GM19025 (cell line): ENCODE measurements around the gene NLRP1.

Experiments used
- ATAC-seq: cut with Tn5 transposase; IDR thresholded peaks from one replicate; pipeline ENCODE4 v1.9.1; 2021; ENCODE audit warnings: mild to moderate bottlenecking, low read depth, moderate library complexity; ENCODE audit not compliant: unreplicated experiment

The NLRP1 gene

DNA sequence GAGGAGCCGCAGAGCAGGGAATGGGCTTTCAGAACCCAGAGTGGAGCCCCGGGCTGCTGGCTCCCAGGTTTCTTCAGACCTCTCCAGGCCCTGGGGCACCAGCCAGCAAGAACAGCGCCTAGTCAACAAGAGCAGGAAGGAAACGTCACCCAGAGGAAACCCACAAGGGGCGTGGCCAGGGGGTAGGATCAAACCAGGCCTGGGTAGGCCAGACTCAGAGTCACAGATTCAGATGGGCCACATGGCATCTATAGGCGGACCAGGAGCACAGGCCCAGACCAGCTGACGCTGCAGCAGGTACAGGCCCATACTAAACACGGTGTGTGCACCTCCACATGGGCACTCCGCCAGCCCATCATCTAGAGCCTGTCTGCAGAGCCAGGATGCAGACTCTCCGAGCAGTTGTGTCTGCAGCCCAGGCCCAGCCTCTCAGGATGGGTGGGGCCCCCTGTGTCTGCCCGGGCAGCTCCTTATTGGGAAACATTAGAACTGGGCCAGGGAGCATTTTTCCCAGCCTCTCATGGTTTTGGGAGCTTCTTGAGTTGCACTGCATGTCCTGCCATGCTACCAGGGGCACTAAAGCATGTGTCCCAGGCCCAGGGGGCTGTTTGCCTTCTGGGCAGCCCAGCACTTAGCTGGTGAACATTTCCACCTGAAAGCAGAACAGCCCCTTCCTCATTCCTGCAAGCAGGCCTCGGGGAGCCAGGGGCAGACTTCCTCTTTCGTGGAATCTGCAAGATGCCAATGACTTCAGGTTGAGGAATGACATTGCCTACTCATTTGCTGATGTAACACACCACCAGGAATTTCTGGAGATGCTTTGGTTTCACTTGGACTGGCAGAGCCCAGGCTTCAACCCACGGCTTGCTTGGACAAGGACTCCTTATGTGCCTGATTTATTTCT, at the start of gene NLRP1:
TSS of gene NLRP1 (minus strand) at position 127 of the 904 bp plus-strand sequence. CDS start 552 bp downstream, outside the sequence.
- peak; percentile 77 for ATAC-seq

- ATAC-seq, result no peak
These were observed 47.8 kb upstream of the NLRP1 start for GRCh38 chr17:5631958-5632590.

- no peak for ATAC-seq
These were observed 46.1 kb upstream of the NLRP1 start for GRCh38 chr17:5630434-5630833.

DNA sequence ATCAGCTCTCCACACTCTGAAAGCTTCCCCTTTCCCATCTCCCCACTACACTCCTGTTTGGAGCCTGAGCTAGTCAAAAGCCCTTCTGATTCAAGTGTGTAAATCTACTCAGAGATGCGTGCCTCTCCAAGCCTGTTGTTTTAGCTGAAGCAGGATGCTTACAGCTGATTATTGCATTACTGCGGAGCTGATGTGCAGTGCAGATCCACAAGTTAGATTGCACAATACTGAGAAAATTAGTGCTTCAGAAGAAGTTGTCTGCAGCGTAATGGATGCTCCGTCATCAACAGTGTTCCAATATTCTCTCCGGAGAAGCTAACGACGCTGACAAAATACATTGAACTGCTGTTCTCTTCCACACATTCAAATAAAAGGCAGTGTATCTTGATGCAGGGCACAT, 44.8 kb upstream of the NLRP1 start:
- ATAC-seq, result no peak

- no peak for ATAC-seq
These were observed 44.0 kb upstream of the NLRP1 start for GRCh38 chr17:5628262-5628661.

GRCh38 chr17:5624211-5624610, 39.9 kb upstream of the NLRP1 start:
- no peak for ATAC-seq

DNA sequence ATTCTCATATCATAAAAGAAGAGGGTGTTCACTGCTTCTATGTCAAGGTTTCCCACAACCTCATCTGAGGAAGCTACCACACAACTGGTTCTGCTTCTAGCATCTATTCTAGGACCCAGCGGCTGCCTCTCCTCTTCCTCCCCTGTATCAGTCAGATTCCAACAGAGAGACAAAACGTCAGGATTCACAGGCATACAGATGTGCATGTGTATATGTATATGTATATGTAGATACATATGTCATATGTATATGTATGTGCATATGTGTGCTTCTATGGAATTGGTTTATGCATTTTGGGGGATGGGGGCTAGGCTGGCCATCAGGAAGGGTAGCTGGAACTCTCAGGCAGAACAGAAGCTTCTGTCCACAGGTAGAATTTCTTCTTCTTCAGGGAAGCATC, 37.4 kb upstream of the NLRP1 start:
- no peak for ATAC-seq

DNA sequence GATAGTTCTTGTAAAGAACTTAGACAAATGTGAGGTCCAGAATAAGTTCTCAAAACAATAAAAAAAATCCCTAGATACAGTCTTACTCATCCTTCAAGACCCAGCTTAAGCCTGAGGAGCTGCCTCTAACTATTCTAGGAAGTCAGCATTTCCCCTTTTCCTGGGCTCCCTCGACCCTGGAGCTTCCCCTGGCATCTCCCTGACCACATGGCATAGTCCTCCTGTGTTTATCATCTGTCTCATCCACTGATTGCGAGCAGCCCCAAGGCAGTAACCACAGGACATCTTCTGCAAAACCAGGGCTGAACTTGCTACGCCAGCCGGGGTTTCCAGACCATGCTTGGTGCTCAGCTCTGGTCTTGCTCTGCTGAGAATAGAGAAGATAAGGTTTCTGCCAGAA, 36.7 kb upstream of the NLRP1 start:
- ATAC-seq, result no peak

DNA sequence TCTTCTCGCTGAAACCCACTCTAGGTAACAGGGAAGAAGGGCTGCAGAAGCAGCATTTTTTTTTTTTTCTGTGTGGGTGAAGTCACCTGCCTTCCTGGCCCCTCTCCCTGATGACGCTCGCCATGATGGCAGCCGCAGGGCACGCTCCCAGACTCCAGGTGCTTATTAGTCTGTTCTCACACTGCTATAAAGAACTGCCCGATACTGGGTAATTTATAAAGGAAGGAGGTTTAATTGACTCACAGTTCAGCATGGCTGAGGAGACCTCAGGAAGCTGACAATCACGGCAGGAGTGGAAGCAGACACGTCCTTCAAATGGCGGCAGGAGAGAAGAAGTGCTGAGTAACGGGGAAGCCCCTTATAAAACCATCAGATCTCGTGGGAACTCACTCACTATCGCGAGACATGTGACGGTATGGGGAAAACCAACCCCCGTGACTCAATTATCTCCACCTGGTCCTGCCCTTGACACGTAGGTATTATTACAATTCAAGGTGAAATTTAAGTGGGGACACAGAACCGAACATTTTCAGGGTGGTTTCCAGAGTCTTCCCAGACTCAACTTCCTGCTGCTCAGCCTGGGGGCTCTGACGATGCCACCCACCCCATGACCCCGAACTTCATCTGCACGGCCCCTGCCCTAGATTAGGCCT, 34.9 kb upstream of the NLRP1 start:
- no peak for ATAC-seq

GRCh38 chr17:5618476-5618875, 34.2 kb upstream of the NLRP1 start:
- ATAC-seq, result no peak

DNA sequence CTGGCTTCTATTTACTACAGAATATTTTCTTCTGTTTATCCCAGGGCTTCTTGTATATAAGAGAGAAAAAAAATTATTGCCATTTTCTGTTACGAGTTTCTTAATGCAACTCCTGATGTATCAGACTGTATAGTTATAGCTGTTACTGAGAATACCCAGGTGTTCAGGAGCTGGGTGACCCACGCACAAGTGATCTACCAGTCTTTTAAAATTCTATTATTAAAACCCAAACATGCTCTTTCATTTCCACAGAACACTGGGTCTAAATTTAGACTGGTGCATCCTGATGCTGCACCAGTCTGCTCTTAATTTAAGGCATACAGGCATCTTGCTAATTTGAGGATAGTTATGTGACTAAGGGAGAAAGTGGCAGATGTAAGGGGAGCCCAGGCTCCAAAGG, 31.2 kb upstream of the NLRP1 start:
- ATAC-seq, result no peak

- ATAC-seq, result no peak
These were observed 26.6 kb upstream of the NLRP1 start for GRCh38 chr17:5610956-5611355.

- no peak for ATAC-seq
These were observed 24.2 kb upstream of the NLRP1 start for GRCh38 chr17:5608399-5609112.

DNA sequence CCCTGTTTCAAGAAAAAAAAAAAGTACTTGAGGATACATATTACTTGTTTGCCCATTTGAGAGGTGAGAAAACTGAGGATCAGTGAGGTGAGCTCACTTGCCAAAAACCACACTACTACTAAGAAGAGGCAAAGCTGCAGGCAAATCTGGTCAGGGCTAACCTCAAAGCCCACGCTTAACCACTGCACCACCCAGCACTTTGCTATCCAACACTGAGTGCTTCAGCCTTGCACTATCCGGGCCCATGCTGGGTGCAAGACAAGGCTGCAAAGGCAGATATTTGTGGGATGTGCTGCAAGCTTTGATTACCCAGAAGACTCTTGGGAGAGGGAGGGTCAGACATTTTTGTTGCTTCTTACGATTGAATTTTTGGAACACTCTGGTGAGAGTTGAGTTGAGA, 23.6 kb upstream of the NLRP1 start:
- ATAC-seq, result no peak

- ATAC-seq, result no peak
These were observed 21.1 kb upstream of the NLRP1 start for GRCh38 chr17:5605452-5605851.

GRCh38 chr17:5600041-5600440, 15.7 kb upstream of the NLRP1 start:
- no peak for ATAC-seq

DNA sequence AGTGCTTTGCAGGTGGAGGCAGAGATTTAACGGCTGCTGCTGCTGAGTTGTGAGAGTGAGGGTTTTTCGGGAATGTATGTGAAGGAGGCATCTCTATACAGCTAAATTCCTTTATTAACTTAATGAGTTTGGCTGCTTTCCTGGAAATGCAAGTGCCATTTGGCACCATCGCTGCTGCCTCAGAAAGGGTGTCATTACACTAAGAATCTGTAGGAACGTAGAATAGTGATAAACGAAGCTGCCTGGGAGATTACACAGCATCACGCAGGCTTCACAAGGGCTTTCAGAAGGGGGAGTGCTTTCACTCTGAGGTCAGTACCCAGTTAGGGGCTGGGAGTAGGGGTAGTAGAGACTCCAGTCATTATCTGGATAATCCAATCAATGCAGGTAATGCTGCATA, 14.1 kb upstream of the NLRP1 start:
- ATAC-seq, result no peak

- ATAC-seq, result no peak
These were observed 12.1 kb upstream of the NLRP1 start for GRCh38 chr17:5596421-5596820.

GRCh38 chr17:5595831-5596230, 11.5 kb upstream of the NLRP1 start:
- no peak for ATAC-seq

- ATAC-seq, result no peak
These were observed 8.1 kb upstream of the NLRP1 start for GRCh38 chr17:5592382-5592781.

DNA sequence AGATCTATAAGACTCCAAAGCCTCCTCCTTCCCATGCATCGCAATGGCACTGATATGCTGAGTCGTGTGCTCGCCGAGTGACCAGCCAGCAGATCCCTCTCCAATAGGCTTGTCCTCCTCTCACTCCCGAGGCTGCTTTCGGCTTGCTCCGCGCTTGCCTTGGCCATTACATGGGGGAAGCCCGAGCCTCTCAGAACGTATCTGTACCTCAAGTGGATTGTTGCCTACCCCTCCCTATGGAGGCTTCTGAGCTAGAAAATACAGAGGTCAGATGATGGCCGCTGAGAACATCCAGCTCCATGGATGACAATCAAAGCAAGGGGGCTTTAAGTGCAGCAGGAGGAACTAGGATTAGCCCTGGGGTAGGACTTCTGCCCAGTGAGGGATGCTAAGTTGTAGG, 7.7 kb upstream of the NLRP1 start:
- ATAC-seq, result no peak
